CD14-positive monocyte (primary cell): Measurements from ENCODE around the gene TP53RK. TPM values are rescaled to one million over a fixed set of nuclear protein-coding genes. Genes with fewer than 3 reads are reported as not detected.

Experiments used
- DNase-seq, 3 donors: peaks; one replicate each; pipeline ENCODE4 v3.0.0-alpha.2; 2011 to 2022
- H2AFZ ChIP-seq: 2 replicates; pipeline ENCODE4 v1.6.0; 2012; ENCODE audit warnings: mild to moderate bottlenecking, low read depth, low read length, inconsistent platforms; ENCODE audit not compliant: insufficient read depth, poor library complexity, severe bottlenecking
- H3K27ac ChIP-seq, 2 donors: 1 replicate in 1 of 2; 2 replicates in 1 of 2; pipeline ENCODE4 v1.5.1; 2012 to 2013; ENCODE audit warnings: low read length in 2 of 2, control low read depth in 1 of 2, inconsistent platforms in 1 of 2, low read depth in 1 of 2, mild to moderate bottlenecking in 1 of 2
- H3K27me3 ChIP-seq, 2 donors: one replicate each; pipeline versions ENCODE4 v1.6.0 to v1.6.1; 2011 to 2013; ENCODE audit warnings: low read length in 2 of 2; ENCODE audit not compliant: control insufficient read depth in 2 of 2, insufficient read depth in 2 of 2
- H3K36me3 ChIP-seq, 2 donors: replicated peaks in 1 of 2; 1 replicate in 1 of 2; 2 replicates in 1 of 2; pipeline versions ENCODE4 v1.5.1 to v1.6.1; 2012 to 2013; ENCODE audit warnings: low read length in 2 of 2, control low read depth in 1 of 2, inconsistent platforms in 1 of 2, mild to moderate bottlenecking in 1 of 2; ENCODE audit not compliant: insufficient read depth in 2 of 2, control insufficient read depth in 1 of 2
- H3K4me1 ChIP-seq, 2 donors: 1 replicate in 1 of 2; 2 replicates in 1 of 2; pipeline versions ENCODE4 v1.5.1 to v1.6.1; 2012 to 2013; ENCODE audit warnings: low read length in 2 of 2, control low read depth in 1 of 2, inconsistent platforms in 1 of 2, mild to moderate bottlenecking in 1 of 2, moderate library complexity in 1 of 2; ENCODE audit not compliant: insufficient read depth in 2 of 2, control insufficient read depth in 1 of 2
- H3K4me2 ChIP-seq: replicated peaks from 2 replicates; pipeline ENCODE3; 2012; ENCODE audit warnings: low read length, moderate library complexity, mild to moderate bottlenecking; ENCODE audit not compliant: poor library complexity, severe bottlenecking; ENCODE audit errors: extremely low read depth
- H3K4me3 ChIP-seq, 3 experiments: fragments of 200-600 bp in 1 of 3; sonication (generic) in 1 of 3; replicated peaks in 1 of 3; 1 replicate in 2 of 3; 2 replicates in 1 of 3; pipeline ENCODE4 v1.5.1; 2011 to 2013; ENCODE audit warnings: low read length in 3 of 3, mild to moderate bottlenecking in 3 of 3, control low read depth in 2 of 3, low read depth in 2 of 3, inconsistent platforms in 1 of 3, moderate library complexity in 1 of 3
- H3K79me2 ChIP-seq: 2 replicates; pipeline ENCODE4 v1.6.0; 2012; ENCODE audit warnings: mild to moderate bottlenecking, control low read depth, inconsistent platforms, low read length, moderate library complexity; ENCODE audit not compliant: insufficient read depth
- H3K9ac ChIP-seq: 2 replicates; pipeline ENCODE4 v1.6.0; 2017; ENCODE audit warnings: low read length, mild to moderate bottlenecking; ENCODE audit not compliant: insufficient read depth, poor library complexity, severe bottlenecking
- H3K9me3 ChIP-seq, 2 donors: replicated peaks in 1 of 2; 1 replicate in 1 of 2; 2 replicates in 1 of 2; pipeline versions ENCODE4 v1.5.1 to v1.6.1; 2012 to 2013; ENCODE audit warnings: low read length in 2 of 2, control low read depth in 1 of 2; ENCODE audit not compliant: control insufficient read depth in 1 of 2, insufficient read depth in 1 of 2
- H4K20me1 ChIP-seq: 2 replicates; pipeline ENCODE4 v1.6.0; 2012; ENCODE audit warnings: mild to moderate bottlenecking, low read length, control low read depth, moderate library complexity; ENCODE audit not compliant: insufficient read depth
- H3K27ac Mint-ChIP-seq, 7 donors: one replicate each; pipeline ENCODE4 v1.8.0; 2020; ENCODE audit warnings: mild to moderate bottlenecking in 7 of 7, mixed read lengths in 7 of 7, moderate library complexity in 6 of 7, inconsistent platforms in 2 of 7
- H3K27me3 Mint-ChIP-seq, 3 donors: one replicate each; pipeline ENCODE4 v1.8.0; 2021 to 2022; ENCODE audit warnings: low read depth in 3 of 3, mild to moderate bottlenecking in 3 of 3, mixed read lengths in 3 of 3, moderate library complexity in 3 of 3, inconsistent platforms in 1 of 3
- H3K36me3 Mint-ChIP-seq, 2 donors: one replicate each; pipeline ENCODE4 v1.8.0; 2020; ENCODE audit warnings: mixed read lengths in 2 of 2, inconsistent platforms in 1 of 2, mild to moderate bottlenecking in 1 of 2
- H3K4me1 Mint-ChIP-seq: one replicate; pipeline ENCODE4 v1.8.0; 2020; ENCODE audit warnings: mild to moderate bottlenecking, mixed read lengths
- H3K4me3 Mint-ChIP-seq, 2 donors: one replicate each; pipeline ENCODE4 v1.8.0; 2020; ENCODE audit warnings: mild to moderate bottlenecking in 2 of 2, mixed read lengths in 2 of 2, moderate library complexity in 1 of 2
- H3K9me3 Mint-ChIP-seq, 7 donors: one replicate each; pipeline ENCODE4 v1.8.0; 2020 to 2022; ENCODE audit warnings: mixed read lengths in 7 of 7, mild to moderate bottlenecking in 6 of 7, moderate library complexity in 6 of 7, inconsistent platforms in 2 of 7
- CTCF ChIP-seq: fragments of 200-600 bp; IDR thresholded peaks from one replicate; pipeline ENCODE4 v1.8.0; 2022; ENCODE audit warnings: antibody characterized with exemption, mild to moderate bottlenecking
- WGBS: methylation state at CpG from one replicate; pipeline ENCODE4 v1.1.5; 2013; ENCODE audit warnings: missing lambda C conversion rate; ENCODE audit not compliant: insufficient coverage; 5-methylcytosine and 5-hydroxymethylcytosine counted together
- intact Hi-C, 2 donors: fragments of 100-400 bp; cut with micrococcal nuclease; formaldehyde crosslinking; loops; one replicate each; pipeline versions ENCODE4 v1.15.0 to v1.15.1; 2023
- polyA plus RNA-seq, 3 donors: library from polyadenylated mRNA; depleted of rRNA in 1 of 3; unstranded in 2 of 3; stranded (reverse) in 1 of 3; fragments of 300-500 nt in 2 of 3; fragments of >200 nt in 1 of 3; fragmentation: Illumina TruSeq in 2 of 3; gene quantifications; 1 replicate in 2 of 3; 2 replicates in 1 of 3; pipeline ENCODE4 v1.2.3, GENCODE V29; 2012 to 2021

Gene TP53RK
- polyA plus RNA-seq, 3 donors: 1.4 to 10.9 (median 9.5) TPM

GRCh38 chr20:46698788-46699187 lies 9.5 kb upstream of the TP53RK start:
- no peaks in the 10 kb centered on the region for H4K20me1 ChIP-seq

DNA sequence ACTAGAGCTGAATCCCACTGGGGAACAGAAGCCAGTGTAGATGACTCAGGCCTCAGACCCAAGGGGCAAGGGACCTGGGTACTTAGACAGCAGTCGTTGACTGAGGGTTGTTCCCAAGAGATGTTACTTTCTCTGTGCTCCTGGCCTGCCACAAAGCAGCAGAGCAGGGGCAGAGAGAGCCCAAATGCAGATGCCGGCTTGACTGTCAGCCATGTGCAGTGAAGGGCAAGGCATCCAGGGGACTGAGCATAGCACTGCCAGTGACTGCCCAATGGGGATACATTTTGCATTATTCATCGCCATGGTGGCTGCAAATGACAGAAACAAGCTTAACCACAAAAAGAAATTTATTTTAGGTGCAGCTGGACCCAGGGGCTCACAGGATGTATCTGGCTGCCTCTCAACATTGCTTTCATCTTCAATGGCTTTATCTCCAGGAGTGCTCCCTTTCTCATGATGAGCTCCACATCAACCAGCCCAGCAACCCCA lies 7.6 kb upstream of the TP53RK start:
- Histone ChIP-seq H3K27ac (no peak overlapping the region), H3K9me3 (no peaks in the 10 kb centered on the region), H2AFZ (peak overlapping the region; percentile 11), H3K36me3 (no peaks in the 10 kb centered on the region), H3K4me1 (peaks cover 10 to 11% of the 10 kb centered on the region in 2 donors), H4K20me1 (no peaks in the 10 kb centered on the region), H3K79me2 (no peaks in the 10 kb centered on the region), H3K27me3 (no peaks in the 10 kb centered on the region), H3K9ac (no peak overlapping the region), H3K4me2 (no peak overlapping the region), H3K4me3 (no peak overlapping the region)
- H3K27ac Mint-ChIP-seq: no peak overlapping the region
- H3K27me3 Mint-ChIP-seq: peaks cover 0 to 3% (median 1%) of the 10 kb centered on the region in 3 donors
- no peak for TF ChIP-seq CTCF
- H3K4me1 Mint-ChIP-seq: peaks cover 17% of the 10 kb centered on the region
- H3K36me3 Mint-ChIP-seq: no peaks in the 10 kb centered on the region
- H3K4me3 Mint-ChIP-seq: no peak overlapping the region
- no peak for DNase-seq
- intact Hi-C loops: loop anchor here in 1 of 2 donors (5.0 kb wide), 1 partner anchor 455 kb away; no protein-coding TSS in a partner anchor
- peaks cover 0 to 4% (median 3%) of the 10 kb centered on the region in 7 donors for H3K9me3 Mint-ChIP-seq
- WGBS: 91% methylated on average over 3 of the region's 3 CpGs

More at GRCh38 chr20:46698788-46699187, 9.5 kb upstream of the TP53RK start:
- H3K4me3 Mint-ChIP-seq: no peak overlapping the region
- no peaks in the 10 kb centered on the region for H3K79me2 ChIP-seq
- WGBS: 100% methylated on average over 1 of the region's 2 CpGs
- no peak for DNase-seq
- intact Hi-C loops: loop anchor here in 1 of 2 donors (5.0 kb wide), 1 partner anchor 454 kb away; no protein-coding TSS in a partner anchor
- no peak overlapping the region for H2AFZ ChIP-seq
- H3K27ac Mint-ChIP-seq: peak overlapping the region in 1 of 7 donors; percentile 34
- H3K9ac ChIP-seq: no peak overlapping the region
- no peak for TF ChIP-seq CTCF
- H3K4me2 ChIP-seq: no peak overlapping the region
- H3K4me3 ChIP-seq: no peak overlapping the region
- peaks cover 0 to 3% (median 1%) of the 10 kb centered on the region in 3 donors for H3K27me3 Mint-ChIP-seq
- peaks cover 15% of the 10 kb centered on the region for H3K4me1 Mint-ChIP-seq
- H3K27me3 ChIP-seq: no peaks in the 10 kb centered on the region
- peaks cover 0 to 4% (median 3%) of the 10 kb centered on the region in 7 donors for H3K9me3 Mint-ChIP-seq
- no peak overlapping the region for H3K27ac ChIP-seq
- no peaks in the 10 kb centered on the region for H3K9me3 ChIP-seq
- no peaks in the 10 kb centered on the region for H3K36me3 ChIP-seq
- no peaks in the 10 kb centered on the region for H3K36me3 Mint-ChIP-seq
- H3K4me1 ChIP-seq: peaks cover 8 to 9% of the 10 kb centered on the region in 2 donors
